Hepatocyte (in vitro differentiated cells): Measurements from ENCODE around the gene CLDN34. TPM values are rescaled to one million over a fixed set of nuclear protein-coding genes. Genes with fewer than 3 reads are reported as not detected.

ENCODE experiments used
- DNase-seq: peaks from one replicate; pipeline ENCODE4 v3.0.0-alpha.2; 2016; ENCODE audit warnings: low spot score
- H2AFZ ChIP-seq: fragments of 200-600 bp; sonication (generic); 2 replicates; pipeline ENCODE4 v1.6.0; 2016; ENCODE audit warnings: antibody characterized with exemption, mild to moderate bottlenecking
- H3K27ac ChIP-seq: fragments of 200-600 bp; sonication (generic); 2 replicates; pipeline ENCODE4 v1.5.1; 2016; ENCODE audit warnings: mild to moderate bottlenecking
- H3K27me3 ChIP-seq: fragments of 200-600 bp; sonication (generic); 2 replicates; pipeline ENCODE4 v1.6.1; 2016
- H3K36me3 ChIP-seq: fragments of 200-600 bp; sonication (generic); replicated peaks from 2 replicates; pipeline ENCODE4 v1.5.1; 2016; ENCODE audit warnings: low read depth; ENCODE audit not compliant: insufficient read depth
- H3K4me1 ChIP-seq: fragments of 200-600 bp; sonication (generic); 2 replicates; pipeline ENCODE4 v1.5.1; 2016; ENCODE audit warnings: mild to moderate bottlenecking, moderate library complexity; ENCODE audit not compliant: insufficient read depth
- H3K4me2 ChIP-seq: fragments of 200-600 bp; sonication (generic); 2 replicates; pipeline ENCODE4 v1.6.0; 2016
- H3K4me3 ChIP-seq: fragments of 200-600 bp; sonication (generic); 2 replicates; pipeline ENCODE4 v1.5.1; 2016; ENCODE audit warnings: mild to moderate bottlenecking
- H3K79me2 ChIP-seq: fragments of 200-600 bp; sonication (generic); 2 replicates; pipeline ENCODE4 v1.6.0; 2017; ENCODE audit warnings: mild to moderate bottlenecking
- H3K9me2 ChIP-seq: fragments of 200-600 bp; sonication (generic); replicated peaks from 2 replicates; pipeline ENCODE4 v1.6.0; 2017; ENCODE audit warnings: mild to moderate bottlenecking; ENCODE audit not compliant: insufficient read depth
- H3K9me3 ChIP-seq: fragments of 200-600 bp; sonication (generic); 2 replicates; pipeline ENCODE4 v1.5.1; 2016; ENCODE audit warnings: low read depth, mild to moderate bottlenecking
- H4K20me1 ChIP-seq: fragments of 200-600 bp; sonication (generic); 2 replicates; pipeline ENCODE4 v1.6.0; 2016; ENCODE audit warnings: mild to moderate bottlenecking; ENCODE audit not compliant: insufficient read depth, poor library complexity, severe bottlenecking
- EZH2 ChIP-seq: fragments of 200-600 bp; sonication (generic); IDR thresholded peaks from 2 replicates; pipeline ENCODE4 v1.6.1; 2016; ENCODE audit warnings: antibody characterized with exemption, mild to moderate bottlenecking, borderline replicate concordance
- EZH2phosphoT487 ChIP-seq: fragments of 200-600 bp; sonication (generic); IDR thresholded peaks from one replicate; pipeline ENCODE4 v1.6.1; 2018; ENCODE audit warnings: antibody characterized with exemption, mild to moderate bottlenecking, low read depth, moderate library complexity; ENCODE audit not compliant: unreplicated experiment, severe bottlenecking
- WGBS: methylation state at CpG from one replicate; pipeline ENCODE4 v1.1.6; 2016; ENCODE audit warnings: low lambda C conversion rate; ENCODE audit errors: missing lambda C conversion rate; 5-methylcytosine and 5-hydroxymethylcytosine counted together
- polyA plus RNA-seq: library from polyadenylated mRNA; unstranded; fragments of >200 nt; fragmentation: Nextera tagmentation; extraction: Ambion mirVana; gene quantifications from 2 replicates; pipeline ENCODE4 v1.2.1, GENCODE V29; 2016
- total RNA-seq: library from RNA; depleted of rRNA; stranded (reverse); fragments of >200 nt; gene quantifications from 2 replicates; pipeline ENCODE4 v1.2.3, GENCODE V29; 2014
- TF ChIP-seq, protein P1 (sequence below): fragments of 200-600 bp; sonication (generic); IDR thresholded peaks from 2 replicates; pipeline ENCODE4 v1.5.1; 2016; ENCODE audit warnings: antibody characterized with exemption, mild to moderate bottlenecking; ENCODE audit not compliant: poor library complexity

Gene CLDN34
- total and polyA plus RNA-seq, 2 experiments from 2014 or later = not detected

DNA sequence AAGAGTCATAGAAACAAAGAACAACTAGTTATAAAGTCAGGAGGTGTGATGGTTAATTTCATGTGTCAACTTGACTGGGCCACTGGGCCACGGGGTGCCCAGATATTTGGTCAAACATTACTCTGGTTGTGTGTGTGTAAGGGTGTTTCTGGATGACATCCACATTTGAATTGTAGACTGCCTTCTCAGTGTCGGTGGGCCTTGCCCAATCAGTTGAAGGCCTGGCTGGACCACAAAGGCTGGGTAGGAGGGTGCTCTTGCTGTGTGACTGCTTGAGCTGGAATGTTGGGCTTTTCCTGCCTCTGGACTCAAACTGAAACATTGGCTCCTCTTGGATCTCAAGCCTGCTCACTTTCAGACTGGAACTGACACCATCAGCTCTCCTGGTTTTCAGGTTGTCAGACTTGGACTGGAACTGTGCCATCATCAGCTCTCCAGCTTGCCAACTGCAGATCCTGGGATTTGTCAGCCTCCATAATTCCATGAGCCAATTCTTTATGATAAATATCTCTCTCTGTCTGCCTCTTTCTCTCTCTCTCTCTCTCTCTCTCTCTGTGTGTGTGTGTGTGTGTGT, 41.4 kb downstream of the CLDN34 start:
- Histone ChIP-seq H3K36me3 (no peaks in the 10 kb centered on the region), H2AFZ (no peak overlapping the region), H3K4me3 (no peak overlapping the region), H4K20me1 (no peaks in the 10 kb centered on the region), H3K27me3 (no peaks in the 10 kb centered on the region), H3K9me2 (no peaks in the 10 kb centered on the region), H3K79me2 (no peaks in the 10 kb centered on the region), H3K4me2 (no peak overlapping the region), H3K4me1 (no peaks in the 10 kb centered on the region), H3K27ac (no peak overlapping the region), H3K9me3 (no peaks in the 10 kb centered on the region)
- no peak for DNase-seq
- TF ChIP-seq EZH2 (no peak), EZH2phosphoT487 (no peak)
- TF ChIP-seq, protein P1, sequence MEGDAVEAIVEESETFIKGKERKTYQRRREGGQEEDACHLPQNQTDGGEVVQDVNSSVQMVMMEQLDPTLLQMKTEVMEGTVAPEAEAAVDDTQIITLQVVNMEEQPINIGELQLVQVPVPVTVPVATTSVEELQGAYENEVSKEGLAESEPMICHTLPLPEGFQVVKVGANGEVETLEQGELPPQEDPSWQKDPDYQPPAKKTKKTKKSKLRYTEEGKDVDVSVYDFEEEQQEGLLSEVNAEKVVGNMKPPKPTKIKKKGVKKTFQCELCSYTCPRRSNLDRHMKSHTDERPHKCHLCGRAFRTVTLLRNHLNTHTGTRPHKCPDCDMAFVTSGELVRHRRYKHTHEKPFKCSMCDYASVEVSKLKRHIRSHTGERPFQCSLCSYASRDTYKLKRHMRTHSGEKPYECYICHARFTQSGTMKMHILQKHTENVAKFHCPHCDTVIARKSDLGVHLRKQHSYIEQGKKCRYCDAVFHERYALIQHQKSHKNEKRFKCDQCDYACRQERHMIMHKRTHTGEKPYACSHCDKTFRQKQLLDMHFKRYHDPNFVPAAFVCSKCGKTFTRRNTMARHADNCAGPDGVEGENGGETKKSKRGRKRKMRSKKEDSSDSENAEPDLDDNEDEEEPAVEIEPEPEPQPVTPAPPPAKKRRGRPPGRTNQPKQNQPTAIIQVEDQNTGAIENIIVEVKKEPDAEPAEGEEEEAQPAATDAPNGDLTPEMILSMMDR = no peak
- 77% methylated on average over 2 of the region's 2 CpGs for WGBS

DNA sequence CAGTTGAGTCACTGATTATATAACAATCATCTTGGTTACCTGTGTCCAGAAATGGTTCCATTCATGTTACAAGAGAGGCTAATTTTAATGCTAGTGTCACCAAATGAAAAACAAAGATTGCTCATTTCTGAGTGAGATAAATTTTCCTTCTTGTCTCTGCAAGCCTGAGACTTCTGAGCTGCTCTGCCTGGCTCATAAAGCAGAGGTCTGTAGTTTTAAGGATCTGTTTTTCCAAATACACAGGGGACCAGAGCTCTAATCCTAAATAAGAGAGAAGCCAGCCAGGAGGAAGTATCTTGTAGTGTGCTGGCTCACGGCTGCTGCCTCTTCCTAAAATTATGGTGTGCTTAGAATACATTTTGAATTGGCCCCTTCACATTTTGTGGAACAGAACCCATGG, 42.6 kb downstream of the CLDN34 start:
- Histone ChIP-seq H3K27me3 (no peaks in the 10 kb centered on the region), H3K27ac (no peak overlapping the region), H3K4me1 (no peaks in the 10 kb centered on the region), H3K36me3 (no peaks in the 10 kb centered on the region), H3K4me3 (no peak overlapping the region), H3K79me2 (no peaks in the 10 kb centered on the region), H3K4me2 (no peak overlapping the region), H3K9me3 (no peaks in the 10 kb centered on the region), H3K9me2 (no peaks in the 10 kb centered on the region), H2AFZ (no peak overlapping the region), H4K20me1 (no peaks in the 10 kb centered on the region)
- no peak for DNase-seq
- TF ChIP-seq EZH2 (no peak), EZH2phosphoT487 (no peak)
- TF ChIP-seq, protein P1 = no peak
- 53% methylated on average over 1 of the region's 1 CpG for WGBS

DNA sequence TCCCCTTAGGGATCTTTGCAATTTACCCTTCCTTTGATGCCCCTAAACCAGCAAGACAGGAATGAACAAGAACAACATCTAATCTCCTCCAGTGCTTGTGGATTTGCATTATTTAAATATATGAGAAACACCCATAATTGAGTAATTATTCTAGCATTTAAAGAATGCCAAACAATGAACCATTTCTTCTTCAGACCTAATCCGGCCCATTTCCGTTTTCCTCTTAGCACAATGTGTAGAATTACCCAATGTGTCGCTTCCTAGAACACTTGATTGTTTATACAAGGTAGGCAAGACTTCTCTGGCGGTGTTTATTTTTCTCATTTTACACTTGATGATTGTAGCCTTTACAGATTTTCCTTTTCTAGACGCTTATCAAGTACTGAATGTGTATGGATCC, 43.5 kb downstream of the CLDN34 start:
- H3K27ac ChIP-seq = peak overlapping the region; percentile 49
- no peaks in the 10 kb centered on the region for H3K9me2 ChIP-seq
- DNase-seq = no peak
- no peaks in the 10 kb centered on the region for H3K79me2 ChIP-seq
- TF ChIP-seq EZH2phosphoT487 (no peak), EZH2 (no peak)
- TF ChIP-seq, protein P1 = no peak
- peak overlapping the region; percentile 11 for H3K4me2 ChIP-seq
- no peaks in the 10 kb centered on the region for H3K27me3 ChIP-seq
- H2AFZ ChIP-seq = no peak overlapping the region
- H3K36me3 ChIP-seq = no peaks in the 10 kb centered on the region
- H3K9me3 ChIP-seq = no peaks in the 10 kb centered on the region
- WGBS = 36% methylated on average over 5 of the region's 5 CpGs
- H3K4me3 ChIP-seq = no peak overlapping the region
- H3K4me1 ChIP-seq = no peaks in the 10 kb centered on the region
- no peaks in the 10 kb centered on the region for H4K20me1 ChIP-seq
